ENCODE results near the gene HOXB9.

HOXB9 gene

DNA sequence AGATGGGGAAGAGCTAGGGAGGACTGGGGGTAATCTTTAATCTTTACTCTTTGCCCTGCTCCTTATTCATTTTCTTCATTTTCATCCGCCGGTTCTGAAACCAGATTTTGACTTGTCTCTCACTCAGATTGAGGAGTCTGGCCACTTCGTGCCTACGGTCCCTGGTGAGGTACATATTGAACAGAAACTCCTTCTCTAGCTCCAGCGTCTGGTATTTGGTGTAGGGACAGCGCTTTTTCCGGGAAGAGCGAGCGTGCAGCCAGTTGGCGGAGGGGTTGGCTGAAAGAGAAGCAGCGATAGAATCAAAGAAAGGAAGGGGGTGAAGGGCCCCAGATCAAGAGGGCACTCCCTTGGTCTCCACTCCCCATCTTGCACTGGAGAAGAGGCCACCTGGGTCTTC, 3.3 kb downstream of the HOXB9 start:
- H3K9ac ChIP-seq, result no peak overlapping the region
- no peak overlapping the region for H3K4me3 ChIP-seq (IDR thresholded peaks at IDR 0.05; ENCODE audit: insufficient read depth, low read depth, low read length)
- H3K36me3 ChIP-seq (ENCODE audit: insufficient read depth), result no peaks in the 10 kb centered on the region
- peaks cover 70% of the 10 kb centered on the region for H3K27me3 ChIP-seq (ENCODE audit: insufficient read depth, low read depth)
- H3K4me2 ChIP-seq, result no peak overlapping the region
- H3K79me2 ChIP-seq (ENCODE audit: insufficient read depth, low read depth), result no peaks in the 10 kb centered on the region
- H3K27ac ChIP-seq, result no peak overlapping the region
- H4K20me1 ChIP-seq (ENCODE audit: insufficient read depth), result no peaks in the 10 kb centered on the region
- peaks cover 14% of the 10 kb centered on the region for H3K4me1 ChIP-seq (ENCODE audit: low read depth, poor library complexity, severe bottlenecking)
- TF ChIP-seq, protein P1, sequence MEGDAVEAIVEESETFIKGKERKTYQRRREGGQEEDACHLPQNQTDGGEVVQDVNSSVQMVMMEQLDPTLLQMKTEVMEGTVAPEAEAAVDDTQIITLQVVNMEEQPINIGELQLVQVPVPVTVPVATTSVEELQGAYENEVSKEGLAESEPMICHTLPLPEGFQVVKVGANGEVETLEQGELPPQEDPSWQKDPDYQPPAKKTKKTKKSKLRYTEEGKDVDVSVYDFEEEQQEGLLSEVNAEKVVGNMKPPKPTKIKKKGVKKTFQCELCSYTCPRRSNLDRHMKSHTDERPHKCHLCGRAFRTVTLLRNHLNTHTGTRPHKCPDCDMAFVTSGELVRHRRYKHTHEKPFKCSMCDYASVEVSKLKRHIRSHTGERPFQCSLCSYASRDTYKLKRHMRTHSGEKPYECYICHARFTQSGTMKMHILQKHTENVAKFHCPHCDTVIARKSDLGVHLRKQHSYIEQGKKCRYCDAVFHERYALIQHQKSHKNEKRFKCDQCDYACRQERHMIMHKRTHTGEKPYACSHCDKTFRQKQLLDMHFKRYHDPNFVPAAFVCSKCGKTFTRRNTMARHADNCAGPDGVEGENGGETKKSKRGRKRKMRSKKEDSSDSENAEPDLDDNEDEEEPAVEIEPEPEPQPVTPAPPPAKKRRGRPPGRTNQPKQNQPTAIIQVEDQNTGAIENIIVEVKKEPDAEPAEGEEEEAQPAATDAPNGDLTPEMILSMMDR (conservative IDR thresholded peaks at IDR 0.05; ENCODE audit: low read depth, low read length), result no peak
- no peak overlapping the region for H2AFZ ChIP-seq (ENCODE audit: low read depth)

GRCh38 chr17:48621410-48622392, 4.5 kb downstream of the HOXB9 start:
- Histone ChIP-seq H3K4me2 (no peak overlapping the region), H3K79me2 (ENCODE audit: insufficient read depth, low read depth) (no peaks in the 10 kb centered on the region), H3K4me3 (IDR thresholded peaks at IDR 0.05; ENCODE audit: insufficient read depth, low read depth, low read length) (no peak overlapping the region), H3K9ac (no peak overlapping the region), H3K4me1 (ENCODE audit: low read depth, poor library complexity, severe bottlenecking) (peaks cover 15% of the 10 kb centered on the region), H3K36me3 (ENCODE audit: insufficient read depth) (no peaks in the 10 kb centered on the region), H2AFZ (ENCODE audit: low read depth) (no peak overlapping the region), H3K27ac (no peak overlapping the region), H4K20me1 (ENCODE audit: insufficient read depth) (no peaks in the 10 kb centered on the region), H3K27me3 (ENCODE audit: insufficient read depth, low read depth) (peaks cover 72% of the 10 kb centered on the region)
- TF ChIP-seq, protein P1 (conservative IDR thresholded peaks at IDR 0.05; ENCODE audit: low read depth, low read length), result no peak

DNA sequence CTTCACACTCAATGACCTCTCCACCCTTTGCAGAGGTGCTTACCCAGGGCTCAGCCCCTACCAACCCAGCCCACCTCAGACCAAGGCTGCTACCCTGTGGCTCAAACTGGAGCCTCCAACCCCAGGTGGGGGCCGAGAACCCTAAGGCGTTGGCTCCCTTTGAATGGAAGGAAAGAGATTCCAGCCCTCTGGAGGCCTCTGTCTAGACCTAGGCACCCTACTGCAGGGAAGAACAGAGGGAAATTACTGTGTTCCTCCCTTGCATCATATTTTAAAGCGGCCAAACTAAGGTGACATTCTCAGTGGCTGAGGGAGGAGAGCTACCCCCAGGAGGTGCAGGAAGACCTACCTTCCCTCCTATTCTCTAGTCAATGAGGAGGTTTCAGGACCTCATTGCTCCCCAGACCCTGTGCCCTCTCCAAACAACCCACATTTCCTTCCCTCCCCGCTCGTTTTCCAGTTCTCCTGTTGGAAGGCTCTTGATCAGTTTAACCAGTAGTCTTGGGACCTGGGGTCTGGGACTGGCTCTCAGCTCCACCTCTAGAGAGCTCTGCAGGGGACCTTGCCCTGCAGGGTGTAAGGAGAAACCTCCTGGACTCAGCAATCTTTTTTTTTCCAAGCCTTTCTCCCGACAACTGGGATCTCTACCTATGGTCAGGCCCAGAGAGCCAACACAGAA, 5.6 kb downstream of the HOXB9 start:
- no peak overlapping the region for H3K4me3 ChIP-seq (IDR thresholded peaks at IDR 0.05; ENCODE audit: insufficient read depth, low read depth, low read length)
- H3K9ac ChIP-seq, result no peak overlapping the region
- no peaks in the 10 kb centered on the region for H3K79me2 ChIP-seq (ENCODE audit: insufficient read depth, low read depth)
- peaks cover 15% of the 10 kb centered on the region for H3K4me1 ChIP-seq (ENCODE audit: low read depth, poor library complexity, severe bottlenecking)
- no peak overlapping the region for H3K27ac ChIP-seq
- H2AFZ ChIP-seq (ENCODE audit: low read depth), result no peak overlapping the region
- no peak overlapping the region for H3K4me2 ChIP-seq
- peaks cover 83% of the 10 kb centered on the region for H3K27me3 ChIP-seq (ENCODE audit: insufficient read depth, low read depth)
- H4K20me1 ChIP-seq (ENCODE audit: insufficient read depth), result no peaks in the 10 kb centered on the region
- TF ChIP-seq, protein P1 (conservative IDR thresholded peaks at IDR 0.05; ENCODE audit: low read depth, low read length), result no peak
- H3K36me3 ChIP-seq (ENCODE audit: insufficient read depth), result no peaks in the 10 kb centered on the region

- H4K20me1 ChIP-seq (ENCODE audit: insufficient read depth), result no peaks in the 10 kb centered on the region
Observed at GRCh38 chr17:48619826-48620449, 6.2 kb downstream of the HOXB9 start.

More at GRCh38 chr17:48619826-48620449, 6.2 kb downstream of the HOXB9 start:
- H3K4me3 ChIP-seq (IDR thresholded peaks at IDR 0.05; ENCODE audit: insufficient read depth, low read depth, low read length), result no peak overlapping the region
- H3K27me3 ChIP-seq (ENCODE audit: insufficient read depth, low read depth), result peaks cover 82% of the 10 kb centered on the region
- no peaks in the 10 kb centered on the region for H3K36me3 ChIP-seq (ENCODE audit: insufficient read depth)
- H3K4me2 ChIP-seq, result no peak overlapping the region
- no peak overlapping the region for H2AFZ ChIP-seq (ENCODE audit: low read depth)
- H3K27ac ChIP-seq, result no peak overlapping the region
- no peak overlapping the region for H3K9ac ChIP-seq
- no peaks in the 10 kb centered on the region for H3K79me2 ChIP-seq (ENCODE audit: insufficient read depth, low read depth)
- peaks cover 15% of the 10 kb centered on the region for H3K4me1 ChIP-seq (ENCODE audit: low read depth, poor library complexity, severe bottlenecking)
- TF ChIP-seq, protein P1 (conservative IDR thresholded peaks at IDR 0.05; ENCODE audit: low read depth, low read length), result no peak
